ENCODE measurements around the gene TTLL8.

The TTLL8 gene

DNA sequence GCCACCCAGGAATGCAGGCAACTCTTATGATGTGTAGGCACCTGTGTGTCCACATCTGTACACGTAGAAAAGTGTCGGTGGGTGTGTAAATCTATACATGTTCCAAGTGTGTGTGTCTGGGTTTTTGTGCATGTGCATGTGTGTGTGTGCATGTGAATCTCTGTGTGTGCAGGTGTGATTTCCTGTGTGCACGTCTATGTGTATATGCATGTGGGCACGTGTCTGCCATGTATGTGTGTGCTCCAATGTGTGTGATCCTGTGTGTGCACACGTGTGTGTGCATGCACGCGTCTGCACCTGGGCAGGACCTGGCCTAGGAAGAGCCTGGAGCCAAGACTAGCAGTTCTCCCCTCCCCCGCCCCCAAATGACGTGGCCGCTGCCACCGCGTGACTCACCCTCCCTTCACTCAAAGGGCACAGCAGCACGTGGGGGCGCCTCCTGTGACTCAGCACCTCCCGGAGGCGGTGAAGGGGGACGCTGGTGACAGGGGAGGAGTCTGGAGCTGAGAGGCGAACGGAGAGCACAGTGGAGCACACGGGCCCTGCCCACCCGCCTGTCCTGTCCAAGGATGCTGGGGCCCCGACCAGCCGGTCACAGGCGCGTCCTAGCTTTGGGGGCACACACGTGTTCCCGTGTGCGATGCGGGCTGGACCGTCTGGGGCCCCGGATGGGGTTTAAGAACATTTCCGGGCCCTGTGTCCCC is 87.4 kb downstream of the TTLL8 start:
- peak overlapping the region; percentile 4 for H3K4me3 ChIP-seq (ENCODE audit: low read depth, low read length)

DNA sequence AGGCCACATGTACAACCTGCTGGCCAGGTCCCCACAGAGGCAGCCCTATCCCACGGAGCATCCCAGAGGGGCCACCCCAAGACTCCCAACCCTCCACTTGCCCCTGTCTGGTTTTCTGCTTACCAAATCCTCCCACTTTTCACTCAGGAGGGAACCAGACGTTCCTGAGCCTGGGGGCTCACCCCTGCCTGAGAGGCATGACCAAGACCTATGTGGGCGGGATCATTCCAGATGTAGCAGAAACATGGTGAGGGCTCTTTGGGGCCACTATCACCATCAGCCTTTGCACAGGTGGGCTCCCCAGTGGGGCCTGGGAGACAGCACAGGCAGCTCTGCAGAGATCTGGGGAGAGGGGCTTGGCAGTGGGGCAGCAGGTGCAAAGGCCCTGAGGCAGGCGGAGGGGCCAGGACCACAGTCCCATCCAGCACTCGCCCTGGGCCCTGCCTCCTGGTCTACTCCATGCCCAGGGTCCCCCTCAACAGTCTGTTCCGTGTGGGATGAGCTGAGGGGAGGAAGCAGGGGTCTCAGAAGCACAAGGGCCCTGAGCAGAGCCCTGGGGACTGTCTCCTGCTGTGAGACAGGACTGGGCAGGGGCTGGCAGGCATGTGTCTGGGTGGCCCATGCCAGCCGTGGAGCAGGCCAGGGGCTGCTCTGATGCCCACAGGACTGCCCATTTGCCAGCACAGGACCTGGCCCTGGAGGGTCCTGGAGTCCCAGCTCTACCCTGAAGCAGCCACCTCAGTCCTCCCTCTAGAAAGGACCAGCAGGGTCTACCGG is 88.2 kb downstream of the TTLL8 start:
- H3K4me3 ChIP-seq (ENCODE audit: low read depth, low read length), result no peak overlapping the region

DNA sequence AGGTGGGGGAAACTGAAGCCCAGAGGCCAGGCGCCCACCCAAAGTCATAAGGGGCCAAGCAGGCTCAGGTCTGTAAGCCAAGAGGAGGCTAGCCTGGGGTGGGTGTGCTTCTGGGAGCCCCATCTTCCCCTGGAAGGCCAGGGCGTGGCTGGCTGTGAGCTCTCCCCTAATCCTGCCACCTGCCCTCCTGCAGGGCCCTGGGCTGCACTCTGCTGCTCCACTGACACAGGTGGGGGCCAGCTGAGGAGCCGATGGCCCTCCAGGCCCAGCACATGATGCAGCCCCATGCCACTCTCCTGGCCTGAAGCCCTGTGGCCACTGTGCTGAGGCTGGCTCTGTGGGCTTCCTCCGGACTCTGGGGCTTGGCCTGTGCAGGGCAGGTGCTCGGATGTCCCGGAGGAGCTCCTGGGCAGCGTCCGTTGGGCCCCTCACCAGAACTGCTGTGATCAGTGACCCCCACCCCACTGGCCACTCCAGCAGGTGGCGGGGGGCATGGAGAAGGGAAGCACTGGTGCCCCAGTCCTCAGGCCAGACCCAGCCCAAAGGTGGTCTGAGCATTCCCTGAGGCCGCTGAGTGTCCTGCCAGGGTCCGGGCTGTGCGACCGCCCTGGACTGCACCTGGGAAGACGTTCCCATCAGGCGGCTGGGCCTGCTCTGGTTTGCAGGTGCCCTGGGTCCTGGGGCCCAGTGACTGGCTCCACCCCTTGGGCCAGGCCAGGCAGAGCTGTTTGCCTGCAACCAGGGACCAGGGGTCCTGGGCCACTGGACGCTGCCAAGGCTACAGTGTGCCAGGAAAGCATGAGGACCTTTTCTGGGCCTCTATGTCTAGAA is 89.1 kb downstream of the TTLL8 start:
- no peak overlapping the region for H3K4me3 ChIP-seq (ENCODE audit: low read depth, low read length)
